ENCODE measurements around the gene NHLRC3.

- TF ChIP-seq CTCF (IDR thresholded peaks at IDR 0.05) = no peak
- TF ChIP-seq POLR2A (IDR thresholded peaks at IDR 0.05) = no peak
These were observed 22.2 kb upstream of the NHLRC3 start for GRCh38 chr13:39016087-39016486.
